SK-N-MC (cell line): ENCODE measurements around the gene PODXL2.
"Not testable (repeated sequence)": the region's sequence is repeated elsewhere in the genome, so short reads cannot be mapped to it uniquely, and the experiment has no call there.

Source experiments
- DNase-seq: peaks from one replicate; pipeline ENCODE4 v3.0.0-alpha.2; 2011; ENCODE audit warnings: low read depth, low spot score
- H3K27ac ChIP-seq: fragments of 200-600 bp; sonication (generic); 2 replicates; pipeline ENCODE4 v1.5.1; 2016; ENCODE audit warnings: mixed run types
- H3K36me3 ChIP-seq: fragments of 200-600 bp; sonication (generic); 2 replicates; pipeline ENCODE4 v1.6.1; 2017; ENCODE audit warnings: antibody characterized with exemption, low read length, mixed read lengths; ENCODE audit not compliant: insufficient read depth
- H3K4me3 ChIP-seq: fragments of 200-600 bp; sonication (generic); 2 replicates; pipeline ENCODE4 v1.5.1; 2016
- H3K9ac ChIP-seq: fragments of 200-600 bp; sonication (generic); 2 replicates; pipeline ENCODE4 v1.8.0; 2017; ENCODE audit warnings: mixed run types, mixed read lengths; ENCODE audit not compliant: insufficient read length
- H3K9me3 ChIP-seq: fragments of 200-600 bp; sonication (generic); 2 replicates; pipeline ENCODE4 v1.6.1; 2017; ENCODE audit warnings: low read depth, mild to moderate bottlenecking, antibody characterized with exemption, low read length, moderate library complexity, mixed read lengths
- EZH2 ChIP-seq: fragments of 200-600 bp; sonication (generic); IDR thresholded peaks from one replicate; pipeline ENCODE4 v1.6.1; 2017; ENCODE audit warnings: antibody characterized with exemption
- FOXP2 ChIP-seq: optimal IDR thresholded peaks from 2 replicates; pipeline ENCODE3; 2011; ENCODE audit warnings: mild to moderate bottlenecking, moderate library complexity; ENCODE audit not compliant: insufficient read depth; ENCODE audit errors: extremely low read length, control extremely low read depth
- POLR2AphosphoS5 ChIP-seq: IDR thresholded peaks from 2 replicates; pipeline ENCODE4 v1.6.1; 2012; ENCODE audit warnings: mild to moderate bottlenecking, low read depth, low read length, borderline replicate concordance

PODXL2 gene

GRCh38 chr3:127652246-127652995 is 23.4 kb downstream of the PODXL2 start:
- Histone ChIP-seq H3K9me3 (no peaks in the 10 kb centered on the region), H3K36me3 (no peaks in the 10 kb centered on the region; the same call in 1 of the 2 replicates), H3K9ac (no peak overlapping the region), H3K4me3 (no peak overlapping the region), H3K27ac (no peak overlapping the region)
- TF ChIP-seq POLR2AphosphoS5 (no peak), FOXP2 (no peak), EZH2 (no peak)
- DNase-seq: peak; percentile 22

- H3K36me3 ChIP-seq: no peaks in the 10 kb centered on the region; the same call in 1 of the 2 replicates
- H3K4me3 ChIP-seq: no peak overlapping the region
- H3K9me3 ChIP-seq: no peaks in the 10 kb centered on the region
- no peak overlapping the region for H3K9ac ChIP-seq
- TF ChIP-seq FOXP2: no peak
- no peak for TF ChIP-seq POLR2AphosphoS5
- no peak for TF ChIP-seq EZH2
- DNase-seq: no peak
- H3K27ac ChIP-seq: no peak overlapping the region
Observed at GRCh38 chr3:127654374-127654773, 25.4 kb downstream of the PODXL2 start.

- H3K27ac ChIP-seq, H3K9me3 ChIP-seq, H3K9ac ChIP-seq, H3K4me3 ChIP-seq, H3K36me3 ChIP-seq, DNase-seq: not testable (repeated sequence)
Observed at GRCh38 chr3:127654993-127655392, 26.0 kb downstream of the PODXL2 start.

GRCh38 chr3:127655641-127656040 is 26.7 kb downstream of the PODXL2 start:
- H3K27ac ChIP-seq: no peak overlapping the region
- TF ChIP-seq EZH2 (no peak), FOXP2 (no peak), POLR2AphosphoS5 (no peak)
- no peak for DNase-seq
- H3K9ac ChIP-seq: no peak overlapping the region
- H3K4me3 ChIP-seq: no peak overlapping the region
- peaks cover under 1% of the 10 kb centered on the region; the same call in 1 of the 2 replicates for H3K36me3 ChIP-seq
- H3K9me3 ChIP-seq: no peaks in the 10 kb centered on the region

- Histone ChIP-seq H3K9ac (no peak overlapping the region), H3K4me3 (no peak overlapping the region), H3K27ac (no peak overlapping the region), H3K36me3 (peaks cover 11% of the 10 kb centered on the region; the same call in 1 of the 2 replicates), H3K9me3 (no peaks in the 10 kb centered on the region)
- no peak for DNase-seq
- no peak for TF ChIP-seq FOXP2
- TF ChIP-seq EZH2: no peak
- no peak for TF ChIP-seq POLR2AphosphoS5
Observed at GRCh38 chr3:127656906-127657305, 27.9 kb downstream of the PODXL2 start.

GRCh38 chr3:127658234-127658633 is 29.2 kb downstream of the PODXL2 start:
- peaks cover 16% of the 10 kb centered on the region; the same call in 1 of the 2 replicates for H3K36me3 ChIP-seq
- TF ChIP-seq EZH2 (no peak), POLR2AphosphoS5 (no peak), FOXP2 (no peak)
- no peak overlapping the region for H3K27ac ChIP-seq
- no peak for DNase-seq
- no peak overlapping the region for H3K9ac ChIP-seq
- no peaks in the 10 kb centered on the region for H3K9me3 ChIP-seq
- no peak overlapping the region for H3K4me3 ChIP-seq

- peaks cover 40% of the 10 kb centered on the region for H3K36me3 ChIP-seq
- TF ChIP-seq EZH2 (no peak), POLR2AphosphoS5 (no peak), FOXP2 (no peak)
- no peak overlapping the region for H3K27ac ChIP-seq
- H3K4me3 ChIP-seq: no peak overlapping the region
- H3K9me3 ChIP-seq: no peaks in the 10 kb centered on the region
- no peak overlapping the region for H3K9ac ChIP-seq
- no peak for DNase-seq
Observed at GRCh38 chr3:127660621-127661251, 31.8 kb downstream of the PODXL2 start.

GRCh38 chr3:127661600-127661999 is 32.6 kb downstream of the PODXL2 start:
- Histone ChIP-seq H3K4me3 (no peak overlapping the region), H3K9me3 (no peaks in the 10 kb centered on the region), H3K36me3 (peaks cover 48% of the 10 kb centered on the region), H3K27ac (no peak overlapping the region), H3K9ac (no peak overlapping the region)
- DNase-seq: no peak
- TF ChIP-seq POLR2AphosphoS5 (no peak), EZH2 (no peak), FOXP2 (no peak)
